Left lobe of liver (tissue), 2 donors: ENCODE data around the gene PIGZ. TPM values are rescaled to one million over a fixed set of nuclear protein-coding genes. Genes with fewer than 3 reads are reported as not detected.

Experiments used
- ATAC-seq: fragments of 200-7000 bp; cut with Tn5 transposase; one replicate; pipeline ENCODE4 v1.9.1; 2020; ENCODE audit warnings: mild to moderate bottlenecking, moderate library complexity
- DNase-seq: peaks from one replicate; pipeline ENCODE4 v3.0.0-alpha.2; 2020; ENCODE audit warnings: low spot score
- total RNA-seq: library from RNA; stranded (reverse); gene quantifications from one replicate; pipeline ENCODE4 v1.2.1, GENCODE V29; 2021
- donor health status: DM: no; HTN: no; CAD: no; lungs with moderate emphysema.
- donor health status: DM: no; HTN: yes; CAD: no.

PIGZ gene
- total RNA-seq, 1 donor from 2014 or later = 3.8 TPM

DNA sequence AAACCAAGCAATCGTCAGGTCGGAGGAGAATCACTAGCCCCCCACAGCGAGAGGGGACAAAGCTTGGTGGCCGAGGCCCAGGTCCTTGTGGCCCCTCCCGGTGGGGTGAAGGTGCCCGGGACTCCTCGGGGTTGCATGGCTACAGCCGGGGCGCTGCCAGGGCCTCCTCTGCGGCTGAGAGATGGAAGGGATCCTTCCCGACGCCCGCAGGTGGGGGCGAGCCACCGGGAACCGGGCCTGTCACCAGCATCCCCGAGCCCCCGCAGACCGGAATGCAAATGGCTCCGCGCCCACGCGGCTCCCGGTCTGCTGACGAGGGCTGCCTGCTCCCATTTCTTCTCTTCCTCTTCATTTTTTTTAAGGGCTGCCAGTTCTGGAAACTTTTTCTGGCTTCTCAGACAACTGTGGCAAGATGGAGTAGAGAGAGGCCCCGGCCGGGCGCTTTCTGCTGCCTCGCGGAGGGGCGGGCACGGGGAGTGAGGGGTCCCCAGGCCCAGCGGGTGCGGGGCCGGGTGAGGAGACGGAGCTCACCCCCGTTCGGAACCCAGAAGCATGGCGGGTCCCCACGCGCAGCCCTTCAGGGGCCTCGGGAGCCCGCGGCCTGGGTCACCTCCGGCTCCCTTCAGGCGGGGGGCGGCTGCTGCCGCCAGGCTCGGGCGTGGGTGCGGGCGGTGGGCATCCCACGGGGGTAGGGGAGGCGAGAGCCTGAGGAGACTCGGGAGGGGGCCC lies 33.5 kb upstream of the PIGZ start:
- no peak for DNase-seq
- no peak for ATAC-seq

GRCh38 chr3:197001106-197001971 lies 32.7 kb upstream of the PIGZ start:
- no peak for ATAC-seq
- DNase-seq = no peak

- ATAC-seq (no peak), DNase-seq (no peak)
Observed at GRCh38 chr3:197000211-197000610, 31.6 kb upstream of the PIGZ start.

GRCh38 chr3:196998966-196999760 lies 30.5 kb upstream of the PIGZ start:
- ATAC-seq = no peak
- no peak for DNase-seq

GRCh38 chr3:196997311-196997710 lies 28.7 kb upstream of the PIGZ start:
- no peak for ATAC-seq
- no peak for DNase-seq

- DNase-seq = no peak
- ATAC-seq = no peak
Observed at GRCh38 chr3:196996454-196997265, 28.0 kb upstream of the PIGZ start.

DNA sequence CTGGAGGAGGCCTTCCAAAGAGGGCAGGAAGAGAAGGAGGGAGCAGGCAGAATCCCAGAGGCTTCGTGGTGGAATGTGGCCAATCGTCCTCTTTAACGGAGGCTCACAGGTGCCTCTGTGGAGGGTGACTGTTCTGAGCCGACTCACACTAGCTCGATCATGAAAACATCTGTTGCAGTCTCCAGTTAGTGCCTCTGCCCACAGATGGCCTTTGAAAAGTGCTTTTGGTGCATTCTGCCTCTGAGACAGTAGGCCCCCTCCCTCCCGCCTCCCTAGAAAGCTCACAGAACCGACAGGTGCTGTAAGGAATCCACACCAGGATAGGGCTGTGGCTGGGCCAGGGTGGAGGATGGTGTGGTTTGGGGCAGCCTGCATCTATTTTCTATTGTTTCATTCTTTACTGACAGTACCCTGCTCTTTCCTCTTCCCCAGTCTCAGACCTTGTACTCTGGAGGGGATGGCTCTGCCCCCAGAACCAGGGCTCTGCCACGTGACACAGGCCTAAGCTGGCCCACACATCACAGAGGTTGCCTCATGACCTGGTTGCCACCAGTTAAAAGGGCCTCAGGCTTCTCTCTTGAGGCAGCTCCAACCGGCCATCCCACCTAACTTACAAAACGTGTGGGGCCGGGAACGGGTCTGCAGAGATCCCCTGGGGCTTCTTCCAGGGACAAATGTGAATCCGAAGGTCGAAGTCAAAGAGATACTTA lies 27.2 kb upstream of the PIGZ start:
- DNase-seq = no peak
- no peak for ATAC-seq

DNA sequence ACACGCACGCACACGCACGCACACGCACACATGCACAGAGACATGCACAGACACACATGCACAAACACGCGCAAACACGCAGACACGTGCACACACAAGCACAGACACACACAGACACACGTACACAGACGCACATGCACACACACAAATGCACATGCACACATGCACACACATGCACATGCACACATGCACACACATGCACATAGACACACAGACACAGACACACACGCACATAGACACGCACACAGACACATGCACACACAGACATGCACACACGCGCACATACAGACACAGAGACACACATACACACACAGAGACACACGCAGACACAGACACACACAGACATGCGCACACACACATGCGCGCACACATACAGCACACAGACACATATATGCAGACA lies 26.4 kb upstream of the PIGZ start:
- no peak for DNase-seq
- no peak for ATAC-seq

- no peak for ATAC-seq
- no peak for DNase-seq
Observed at GRCh38 chr3:196994056-196994455, 25.4 kb upstream of the PIGZ start.

DNA sequence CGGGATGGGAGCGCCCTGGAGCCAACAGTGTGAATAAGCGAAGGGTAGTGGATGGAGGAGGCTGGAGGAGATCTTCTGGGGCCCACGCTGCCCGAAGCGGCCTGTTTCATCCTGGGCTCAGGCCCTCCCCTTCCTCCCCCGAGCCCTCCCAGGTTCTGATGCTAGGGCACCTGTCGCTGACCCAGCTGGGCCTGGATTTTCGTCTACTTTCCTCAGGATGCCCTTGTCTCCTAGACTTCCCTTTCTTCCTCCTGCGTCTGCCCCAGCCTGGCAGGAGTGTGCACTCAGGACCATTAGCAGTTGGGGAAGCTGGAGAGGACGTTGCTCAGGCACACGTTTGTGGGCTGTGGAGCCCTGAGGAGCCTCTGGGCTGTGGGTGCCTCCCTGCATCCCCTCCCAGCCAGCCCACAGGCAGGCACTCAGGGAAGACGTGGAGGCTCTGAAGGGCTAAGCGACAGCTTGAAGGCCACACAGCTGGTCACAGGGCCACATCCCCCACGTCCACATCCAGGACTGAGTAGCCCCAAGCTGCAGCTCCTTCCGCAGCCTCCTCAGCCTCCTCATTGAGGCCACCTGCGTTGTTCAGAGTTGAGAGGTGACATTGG lies 23.9 kb upstream of the PIGZ start:
- DNase-seq (no peak), ATAC-seq (no peak)

GRCh38 chr3:196991581-196992460 lies 23.2 kb upstream of the PIGZ start:
- no peak for DNase-seq
- no peak for ATAC-seq

- no peak for DNase-seq
Observed at GRCh38 chr3:196990601-196991007, 22.0 kb upstream of the PIGZ start.

GRCh38 chr3:196989721-196990262 lies 21.2 kb upstream of the PIGZ start:
- DNase-seq = no peak
- ATAC-seq = no peak

More at GRCh38 chr3:196990601-196991007, 22.0 kb upstream of the PIGZ start:
- ATAC-seq = no peak

DNA sequence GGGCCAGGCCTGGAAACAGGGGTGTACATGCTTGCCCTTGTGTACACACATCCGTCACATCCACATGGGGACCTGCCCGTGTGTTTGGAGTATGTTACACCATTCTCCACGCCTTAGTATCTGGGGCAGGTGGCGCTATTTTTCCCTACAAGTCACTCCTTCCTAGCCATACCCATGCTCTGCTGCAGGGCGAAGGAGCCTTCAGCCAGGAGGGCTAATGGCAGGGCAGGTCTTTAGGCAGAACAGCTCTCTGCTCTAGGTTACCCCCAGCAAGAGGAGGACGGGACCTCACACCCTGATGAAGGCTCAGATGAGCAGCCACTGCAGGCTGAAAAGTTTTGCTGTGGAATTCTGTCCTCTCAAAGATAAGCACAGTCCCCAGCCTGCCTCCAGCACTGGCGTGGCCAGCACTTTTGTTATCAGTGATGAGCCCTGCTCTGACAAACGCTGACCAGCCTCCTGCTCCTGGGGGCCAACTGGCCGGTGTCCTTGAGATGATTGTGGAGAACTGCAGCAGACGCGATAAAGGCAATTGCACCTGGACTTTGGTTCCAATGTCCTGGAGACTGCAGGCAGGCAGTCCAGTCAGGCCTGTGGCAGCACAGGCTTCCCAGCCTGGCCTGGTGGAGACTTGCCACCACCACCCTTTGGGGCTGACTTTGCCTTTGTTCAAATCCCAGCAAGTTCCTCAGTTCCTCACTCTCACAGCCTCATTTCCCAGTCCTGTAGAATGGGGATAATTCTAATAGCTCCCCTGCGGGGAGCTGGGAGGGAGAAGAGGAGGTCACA lies 19.8 kb upstream of the PIGZ start:
- peak; percentile 51 for ATAC-seq
- DNase-seq = no peak

DNA sequence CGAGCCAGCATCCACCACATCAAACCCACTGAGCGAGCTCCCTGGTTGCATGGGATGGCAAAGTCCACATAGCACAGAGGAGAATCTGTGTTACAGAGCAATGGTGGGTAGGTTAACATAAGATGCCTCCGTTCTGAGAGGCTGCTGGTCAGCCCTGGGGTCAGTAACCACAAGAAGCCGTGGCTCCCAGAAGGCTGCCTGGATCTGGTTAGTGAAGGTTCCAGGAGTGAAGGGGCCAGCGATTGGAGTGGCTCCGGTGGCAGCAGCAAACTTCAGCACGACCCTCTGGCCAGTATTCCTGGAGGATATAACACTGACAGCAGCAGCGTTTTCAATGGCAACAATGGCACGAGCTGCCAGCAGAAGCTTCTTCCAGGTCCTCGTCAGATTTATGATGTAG lies 18.4 kb upstream of the PIGZ start:
- no peak for DNase-seq
- ATAC-seq = no peak

- DNase-seq (no peak), ATAC-seq (no peak)
Observed at GRCh38 chr3:196985954-196986885, 17.6 kb upstream of the PIGZ start.
